Retinal pigment epithelial cell (primary cell): ENCODE results near the gene PIM3.

ENCODE experiments used
- DNase-seq: peaks from one replicate; pipeline ENCODE4 v3.0.0-alpha.2; 2010; ENCODE audit warnings: low read depth
- H3K4me3 ChIP-seq: 2 replicates; pipeline ENCODE4 v1.5.1; 2011; ENCODE audit warnings: mild to moderate bottlenecking, low read length, control low read depth, moderate library complexity
- CTCF ChIP-seq: conservative IDR thresholded peaks from 2 replicates; pipeline ENCODE4 v1.5.1; 2011; ENCODE audit warnings: low read depth, low read length, control low read depth, inconsistent platforms

PIM3 gene

GRCh38 chr22:49960159-49961004 lies at the start of gene PIM3:
TSS of gene PIM3 (plus strand) at chr22:49960772. CDS start at chr22:49960948, 176 bp downstream.
- peak; percentile 86 for DNase-seq
- peak within 1 kb of the TSS; percentile 77 for H3K4me3 ChIP-seq
- no peak for TF ChIP-seq CTCF

- DNase-seq: no peak
- no peak overlapping the region for H3K4me3 ChIP-seq
- TF ChIP-seq CTCF: no peak
Observed at GRCh38 chr22:49911881-49912625, 48.5 kb upstream of the PIM3 start.

- DNase-seq: no peak
- no peak overlapping the region for H3K4me3 ChIP-seq
Observed at GRCh38 chr22:49913026-49913425, 47.5 kb upstream of the PIM3 start.

GRCh38 chr22:49913446-49913845 lies 47.1 kb upstream of the PIM3 start:
- no peak for TF ChIP-seq CTCF
- no peak overlapping the region for H3K4me3 ChIP-seq

More at GRCh38 chr22:49913026-49913425, 47.5 kb upstream of the PIM3 start:
- no peak for TF ChIP-seq CTCF

GRCh38 chr22:49914256-49914655 lies 46.3 kb upstream of the PIM3 start:
- DNase-seq: no peak
- TF ChIP-seq CTCF: no peak
- no peak overlapping the region for H3K4me3 ChIP-seq

More at GRCh38 chr22:49913446-49913845, 47.1 kb upstream of the PIM3 start:
- no peak for DNase-seq

GRCh38 chr22:49915610-49916009 lies 45.0 kb upstream of the PIM3 start:
- H3K4me3 ChIP-seq: no peak overlapping the region

More at GRCh38 chr22:49915610-49916009, 45.0 kb upstream of the PIM3 start:
- DNase-seq: no peak
- TF ChIP-seq CTCF: no peak
